ENCODE measurements around the gene MARCHF2. TPM values are rescaled to one million over a fixed set of nuclear protein-coding genes. Genes with fewer than 3 reads are reported as not detected.

Gene MARCHF2, protein sequence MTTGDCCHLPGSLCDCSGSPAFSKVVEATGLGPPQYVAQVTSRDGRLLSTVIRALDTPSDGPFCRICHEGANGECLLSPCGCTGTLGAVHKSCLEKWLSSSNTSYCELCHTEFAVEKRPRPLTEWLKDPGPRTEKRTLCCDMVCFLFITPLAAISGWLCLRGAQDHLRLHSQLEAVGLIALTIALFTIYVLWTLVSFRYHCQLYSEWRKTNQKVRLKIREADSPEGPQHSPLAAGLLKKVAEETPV
- polyA plus RNA-seq (2012; ENCODE audit: low read depth, missing spikeins): 10.9 TPM

DNA sequence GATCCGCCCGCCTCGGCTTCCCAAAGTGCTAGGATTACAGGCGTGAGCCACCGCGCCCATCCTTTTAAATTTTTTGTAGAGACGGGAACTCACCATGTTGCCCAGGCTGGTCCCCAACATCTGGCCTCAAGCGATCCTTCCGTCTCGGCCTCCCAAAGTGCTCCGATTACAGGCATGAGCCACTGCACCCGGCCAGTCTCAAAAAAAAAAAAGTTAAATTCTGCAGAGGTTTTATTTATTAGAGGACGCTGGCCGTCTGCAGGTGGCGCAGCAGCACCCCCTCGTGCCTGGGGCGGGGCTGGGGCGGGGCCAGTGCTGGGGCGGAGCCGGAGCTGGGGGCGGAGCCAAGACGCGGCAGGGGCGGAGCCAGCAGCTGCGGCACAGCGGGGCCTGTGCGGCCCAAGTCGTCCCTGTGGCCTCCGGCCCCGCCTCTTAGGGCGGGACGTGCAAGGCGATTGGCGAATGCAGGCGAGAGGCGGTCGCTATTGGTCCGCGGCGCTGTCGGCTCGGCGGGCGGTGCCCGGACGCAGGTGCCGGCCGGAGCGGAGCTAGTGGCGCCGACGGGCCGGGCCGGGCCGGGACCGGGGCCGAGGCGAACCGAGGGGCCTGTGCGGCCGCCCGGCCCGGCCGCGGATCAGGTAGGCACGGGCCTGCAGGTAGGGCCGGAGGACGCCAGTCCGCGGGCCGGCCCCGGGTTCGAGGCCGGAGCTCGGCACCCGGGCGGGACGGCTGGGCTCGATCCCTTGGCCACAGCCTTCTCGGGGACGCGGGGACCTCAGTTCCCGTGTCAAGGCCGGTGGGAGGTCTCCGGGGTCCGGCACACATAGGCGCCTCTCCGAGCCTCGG, at the start of gene MARCHF2:
Gene MARCHF2, plus strand, starts transcription at position 523 of the 846 bp plus-strand sequence. CDS start 8,536 bp downstream, outside the sequence.
- DNase-seq (ENCODE audit: insufficient read length, low spot score): peak; percentile 99
- FAIRE-seq: peak; percentile 100
- TF ChIP-seq POLR2A (IDR thresholded peaks at IDR 0.05; ENCODE audit: low read depth, low read length) (no peak), SPI1 (IDR thresholded peaks at IDR 0.05; ENCODE audit: low read depth, low read length) (no peak), POLR2AphosphoS5 (IDR thresholded peaks at IDR 0.05; ENCODE audit: low read depth, low read length) (no peak), TAF1 (IDR thresholded peaks at IDR 0.05; ENCODE audit: low read depth, low read length) (no peak)

GRCh38 chr19:8363803-8364771, 49.0 kb upstream of the MARCHF2 start, which contains the start of gene ANGPTL4:
Gene ANGPTL4 (plus strand): TSS chr19:8364155. CDS start chr19:8364322, 167 bp downstream.
- no peak for DNase-seq (ENCODE audit: insufficient read length, low spot score)
- FAIRE-seq: no peak
- TF ChIP-seq POU2F2 (IDR thresholded peaks at IDR 0.05; ENCODE audit: low read depth, low read length) (no peak), TAF1 (IDR thresholded peaks at IDR 0.05; ENCODE audit: low read depth, low read length) (no peak), PAX5 (IDR thresholded peaks at IDR 0.05; ENCODE audit: insufficient read depth, low read length, severe bottlenecking) (no peak), POLR2A (IDR thresholded peaks at IDR 0.05; ENCODE audit: low read depth, low read length) (no peak), POLR2AphosphoS5 (IDR thresholded peaks at IDR 0.05; ENCODE audit: low read depth, low read length) (no peak), SPI1 (IDR thresholded peaks at IDR 0.05; ENCODE audit: low read depth, low read length) (no peak)

GRCh38 chr19:8366121-8366581, 47.0 kb upstream of the MARCHF2 start:
- no peak for DNase-seq (ENCODE audit: insufficient read length, low spot score)
- TF ChIP-seq TAF1 (IDR thresholded peaks at IDR 0.05; ENCODE audit: low read depth, low read length): no peak
- TF ChIP-seq POLR2AphosphoS5 (IDR thresholded peaks at IDR 0.05; ENCODE audit: low read depth, low read length): no peak
- TF ChIP-seq POLR2A (IDR thresholded peaks at IDR 0.05; ENCODE audit: low read depth, low read length): no peak
- no peak for TF ChIP-seq SPI1 (IDR thresholded peaks at IDR 0.05; ENCODE audit: low read depth, low read length)
- TF ChIP-seq PAX5 (IDR thresholded peaks at IDR 0.05; ENCODE audit: insufficient read depth, low read length, severe bottlenecking): no peak
- TF ChIP-seq POU2F2 (IDR thresholded peaks at IDR 0.05; ENCODE audit: low read depth, low read length): no peak
- FAIRE-seq: no peak

GRCh38 chr19:8366961-8367326, 46.2 kb upstream of the MARCHF2 start:
- FAIRE-seq (no peak), DNase-seq (ENCODE audit: insufficient read length, low spot score) (no peak)
- TF ChIP-seq SPI1 (IDR thresholded peaks at IDR 0.05; ENCODE audit: low read depth, low read length): no peak
- no peak for TF ChIP-seq TAF1 (IDR thresholded peaks at IDR 0.05; ENCODE audit: low read depth, low read length)

- TF ChIP-seq POLR2AphosphoS5 (IDR thresholded peaks at IDR 0.05; ENCODE audit: low read depth, low read length) (no peak), TAF1 (IDR thresholded peaks at IDR 0.05; ENCODE audit: low read depth, low read length) (no peak), PAX5 (IDR thresholded peaks at IDR 0.05; ENCODE audit: insufficient read depth, low read length, severe bottlenecking) (no peak), SPI1 (IDR thresholded peaks at IDR 0.05; ENCODE audit: low read depth, low read length) (no peak), POU2F2 (IDR thresholded peaks at IDR 0.05; ENCODE audit: low read depth, low read length) (no peak), POLR2A (IDR thresholded peaks at IDR 0.05; ENCODE audit: low read depth, low read length) (no peak)
- DNase-seq (ENCODE audit: insufficient read length, low spot score) (no peak), FAIRE-seq (no peak)
Measured at GRCh38 chr19:8367327-8368001, 45.6 kb upstream of the MARCHF2 start.

GRCh38 chr19:8370176-8371010, 42.7 kb upstream of the MARCHF2 start:
- no peak for TF ChIP-seq POLR2AphosphoS5 (IDR thresholded peaks at IDR 0.05; ENCODE audit: low read depth, low read length)
- DNase-seq (ENCODE audit: insufficient read length, low spot score): no peak
- FAIRE-seq: no peak

DNA sequence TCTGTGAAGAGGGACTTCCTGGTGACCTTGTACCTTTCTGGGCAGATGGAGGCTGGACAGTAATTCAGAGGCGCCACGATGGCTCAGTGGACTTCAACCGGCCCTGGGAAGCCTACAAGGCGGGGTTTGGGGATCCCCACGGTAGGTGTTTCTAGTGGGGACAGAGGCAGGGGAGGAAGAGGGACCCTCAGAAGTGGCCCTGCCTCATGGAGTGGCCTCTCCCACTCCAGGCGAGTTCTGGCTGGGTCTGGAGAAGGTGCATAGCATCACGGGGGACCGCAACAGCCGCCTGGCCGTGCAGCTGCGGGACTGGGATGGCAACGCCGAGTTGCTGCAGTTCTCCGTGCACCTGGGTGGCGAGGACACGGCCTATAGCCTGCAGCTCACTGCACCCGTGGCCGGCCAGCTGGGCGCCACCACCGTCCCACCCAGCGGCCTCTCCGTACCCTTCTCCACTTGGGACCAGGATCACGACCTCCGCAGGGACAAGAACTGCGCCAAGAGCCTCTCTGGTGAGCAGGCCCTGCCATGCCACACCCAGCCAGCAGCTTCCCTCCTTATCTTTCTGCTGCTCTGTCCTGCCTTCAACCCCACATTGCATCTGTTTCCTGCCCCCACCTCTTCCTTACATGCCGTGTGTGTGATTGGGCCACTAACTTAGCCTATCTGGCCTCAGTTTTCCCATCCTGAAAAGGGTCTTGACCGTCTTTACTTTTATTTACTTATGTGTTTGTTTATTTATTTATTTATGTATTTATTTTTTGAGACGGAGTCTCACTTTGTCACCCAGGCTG, 41.9 kb upstream of the MARCHF2 start:
- FAIRE-seq (no peak), DNase-seq (ENCODE audit: insufficient read length, low spot score) (no peak)
- no peak for TF ChIP-seq TAF1 (IDR thresholded peaks at IDR 0.05; ENCODE audit: low read depth, low read length)
- no peak for TF ChIP-seq SPI1 (IDR thresholded peaks at IDR 0.05; ENCODE audit: low read depth, low read length)
- TF ChIP-seq POLR2AphosphoS5 (IDR thresholded peaks at IDR 0.05; ENCODE audit: low read depth, low read length): no peak
- no peak for TF ChIP-seq PAX5 (IDR thresholded peaks at IDR 0.05; ENCODE audit: insufficient read depth, low read length, severe bottlenecking)
- no peak for TF ChIP-seq POU2F2 (IDR thresholded peaks at IDR 0.05; ENCODE audit: low read depth, low read length)
- TF ChIP-seq POLR2A (IDR thresholded peaks at IDR 0.05; ENCODE audit: low read depth, low read length): no peak

Data from GM12891 (cell line).